ENCODE results near the gene ITIH4. TPM values are rescaled to one million over a fixed set of nuclear protein-coding genes. Genes with fewer than 3 reads are reported as not detected.

Gene ITIH4
- total and polyA plus RNA-seq, 10 of the 15 experiments (the other 5 are each of a cell fraction or from before 2014, with no cell fraction given), result 0.64 to 4.1 (median 1.3) TPM

GRCh38 chr3:52787672-52788625 is 42.5 kb downstream of the ITIH4 start:
- DNase-seq (ENCODE audit: low read depth, low spot score), result no peak
- no peaks in the 10 kb centered on the region for H3K79me2 ChIP-seq (ENCODE audit: control insufficient read depth, insufficient read depth, low read length)
- H4K20me1 ChIP-seq (ENCODE audit: control insufficient read depth, insufficient read depth), result no peaks in the 10 kb centered on the region
- in situ Hi-C loops (cut with MboI) (no loop called here), intact Hi-C loops (cut with micrococcal nuclease; ENCODE audit: unreplicated experiment) (no loop called here)
- no peak; the same call in 2 of the 3 replicates for ATAC-seq
- no peaks in the 10 kb centered on the region for H3K4me1 ChIP-seq (ENCODE audit: control insufficient read depth, insufficient read depth, low read length)
- no peaks in the 10 kb centered on the region for H3K36me3 ChIP-seq (ENCODE audit: control insufficient read depth in 2 of 2, insufficient read depth in 2 of 2, low read length in 1 of 2)
- H3K9me3 ChIP-seq (replicated peaks; ENCODE audit: control insufficient read depth, insufficient read depth, low read length), result no peaks in the 10 kb centered on the region
- TF ChIP-seq GATAD2B (conservative IDR thresholded peaks at IDR 0.05; ENCODE audit: low read depth) (no peak), ZZZ3 (IDR thresholded peaks at IDR 0.05; ENCODE audit: control insufficient read depth, insufficient read length, low read depth) (no peak), EZH2 (IDR thresholded peaks at IDR 0.05; ENCODE audit: borderline replicate concordance, control insufficient read depth, low read depth, low read length) (no peak), KAT2A (conservative IDR thresholded peaks at IDR 0.05; ENCODE audit: control insufficient read depth, low read depth, low read length) (no peak)
- TF ChIP-seq, protein P1, sequence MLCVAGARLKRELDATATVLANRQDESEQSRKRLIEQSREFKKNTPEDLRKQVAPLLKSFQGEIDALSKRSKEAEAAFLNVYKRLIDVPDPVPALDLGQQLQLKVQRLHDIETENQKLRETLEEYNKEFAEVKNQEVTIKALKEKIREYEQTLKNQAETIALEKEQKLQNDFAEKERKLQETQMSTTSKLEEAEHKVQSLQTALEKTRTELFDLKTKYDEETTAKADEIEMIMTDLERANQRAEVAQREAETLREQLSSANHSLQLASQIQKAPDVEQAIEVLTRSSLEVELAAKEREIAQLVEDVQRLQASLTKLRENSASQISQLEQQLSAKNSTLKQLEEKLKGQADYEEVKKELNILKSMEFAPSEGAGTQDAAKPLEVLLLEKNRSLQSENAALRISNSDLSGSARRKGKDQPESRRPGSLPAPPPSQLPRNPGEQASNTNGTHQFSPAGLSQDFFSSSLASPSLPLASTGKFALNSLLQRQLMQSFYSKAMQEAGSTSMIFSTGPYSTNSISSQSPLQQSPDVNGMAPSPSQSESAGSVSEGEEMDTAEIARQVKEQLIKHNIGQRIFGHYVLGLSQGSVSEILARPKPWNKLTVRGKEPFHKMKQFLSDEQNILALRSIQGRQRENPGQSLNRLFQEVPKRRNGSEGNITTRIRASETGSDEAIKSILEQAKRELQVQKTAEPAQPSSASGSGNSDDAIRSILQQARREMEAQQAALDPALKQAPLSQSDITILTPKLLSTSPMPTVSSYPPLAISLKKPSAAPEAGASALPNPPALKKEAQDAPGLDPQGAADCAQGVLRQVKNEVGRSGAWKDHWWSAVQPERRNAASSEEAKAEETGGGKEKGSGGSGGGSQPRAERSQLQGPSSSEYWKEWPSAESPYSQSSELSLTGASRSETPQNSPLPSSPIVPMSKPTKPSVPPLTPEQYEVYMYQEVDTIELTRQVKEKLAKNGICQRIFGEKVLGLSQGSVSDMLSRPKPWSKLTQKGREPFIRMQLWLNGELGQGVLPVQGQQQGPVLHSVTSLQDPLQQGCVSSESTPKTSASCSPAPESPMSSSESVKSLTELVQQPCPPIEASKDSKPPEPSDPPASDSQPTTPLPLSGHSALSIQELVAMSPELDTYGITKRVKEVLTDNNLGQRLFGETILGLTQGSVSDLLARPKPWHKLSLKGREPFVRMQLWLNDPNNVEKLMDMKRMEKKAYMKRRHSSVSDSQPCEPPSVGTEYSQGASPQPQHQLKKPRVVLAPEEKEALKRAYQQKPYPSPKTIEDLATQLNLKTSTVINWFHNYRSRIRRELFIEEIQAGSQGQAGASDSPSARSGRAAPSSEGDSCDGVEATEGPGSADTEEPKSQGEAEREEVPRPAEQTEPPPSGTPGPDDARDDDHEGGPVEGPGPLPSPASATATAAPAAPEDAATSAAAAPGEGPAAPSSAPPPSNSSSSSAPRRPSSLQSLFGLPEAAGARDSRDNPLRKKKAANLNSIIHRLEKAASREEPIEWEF (IDR thresholded peaks at IDR 0.05; ENCODE audit: insufficient replicate concordance, low read depth, low read length), result no peak
- H3K27ac ChIP-seq (ENCODE audit: control insufficient read depth, insufficient read depth), result no peak overlapping the region
- H3K4me2 ChIP-seq (ENCODE audit: control insufficient read depth, insufficient read depth), result no peak overlapping the region
- no TSS peak for BruUV-seq (replicated peaks)
- H3K27me3 ChIP-seq (replicated peaks in 1 of 2; ENCODE audit: control insufficient read depth in 2 of 2, insufficient read depth in 2 of 2, low read length in 1 of 2), result no peaks in the 10 kb centered on the region; a peak in 1 of 4 replicates
- 55% methylated on average over 17 of the region's 17 CpGs for WGBS (ENCODE audit: insufficient coverage, insufficient replicate concordance, low lambda C conversion rate, missing lambda C conversion rate)
- ChIA-PET CTCF (interaction anchor here (1.1 kb wide), 1 partner anchor 33 kb away, joined by 3 read pairs; no protein-coding TSS in a partner anchor), RAD21 (ENCODE audit: unreplicated experiment) (no interaction called here), SMC1A (ENCODE audit: uncharacterized antibody, unreplicated experiment) (no interaction called here), POLR2A (interaction anchor here (0.7 kb wide), 1 partner anchor 82 kb away, joined by 4 read pairs; the partner anchor contains the start of gene SPCS1)
- H3K9ac ChIP-seq (ENCODE audit: control insufficient read depth, insufficient read depth, low read length), result no peak overlapping the region
- H2AFZ ChIP-seq (ENCODE audit: control insufficient read depth, low read depth, low read length), result no peak overlapping the region
- FAIRE-seq, result no peak
- no peak overlapping the region for H3K4me3 ChIP-seq

Measured in GM12878 (cell line).